ENCODE data around the gene CASP3. TPM values are rescaled to one million over a fixed set of nuclear protein-coding genes. Genes with fewer than 3 reads are reported as not detected.

The CASP3 gene
- total and polyA plus RNA-seq, 9 of the 15 experiments (the other 6 are each of a cell fraction or from before 2014, with no cell fraction given): 17.6 to 40.1 (median 31.8) TPM

DNA sequence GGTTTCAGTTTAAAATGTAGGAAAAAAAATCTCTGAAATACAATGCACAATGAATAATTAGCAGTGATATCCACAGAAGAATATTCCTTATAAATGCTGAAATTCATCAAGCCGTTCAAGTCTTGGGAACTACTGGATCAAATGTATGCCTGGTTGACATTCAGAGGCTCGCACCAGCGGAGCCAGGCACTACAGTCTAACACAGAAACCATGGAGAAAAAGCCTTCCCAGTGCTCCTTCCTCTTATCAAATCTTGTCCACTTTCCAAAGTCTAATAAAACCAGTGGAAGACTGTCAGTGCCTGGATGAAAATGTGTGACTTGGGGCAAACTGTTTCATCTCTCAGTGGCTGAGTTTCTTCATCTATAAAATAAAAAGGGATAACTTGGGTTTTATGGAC, 48.7 kb upstream of the CASP3 start:
- DNase-seq (ENCODE audit: extremely low read depth in 1 of 4, low spot score in 3 of 4): no peak
- in situ Hi-C loops (cut with MboI): no loop called here
- CTCF ChIA-PET (ENCODE audit: low intra/inter-chr PET ratio): no interaction called here
- H3K79me2 ChIP-seq (ENCODE audit: control insufficient read depth, insufficient read depth, low read length): no peaks in the 10 kb centered on the region
- POLR2A ChIA-PET: interaction anchor here (1.4 to 1.7 kb wide), 2 partner anchors 13 to 36 kb away, joined by 3 to 4 read pairs; partner anchors contain the start of gene CENPU
- no peak for ATAC-seq
- no peak for FAIRE-seq
- no peak overlapping the region for H2AFZ ChIP-seq (ENCODE audit: low read depth, low read length)
- no peaks in the 10 kb centered on the region for H3K4me1 ChIP-seq (replicated peaks in 1 of 2; ENCODE audit: control insufficient read depth in 2 of 2, insufficient read depth in 2 of 2, low read length in 2 of 2)
- 96% methylated on average over 3 of the region's 3 CpGs for WGBS (ENCODE audit: insufficient coverage, low coverage, missing lambda C conversion rate)
- H3K27me3 ChIP-seq (ENCODE audit: control insufficient read depth in 2 of 2, insufficient read depth in 2 of 2, low read length in 2 of 2): no peaks in the 10 kb centered on the region
- H3K9ac ChIP-seq (ENCODE audit: insufficient read depth in 1 of 2, low read depth in 2 of 2, low read length in 2 of 2): no peak overlapping the region
- H3K4me2 ChIP-seq (ENCODE audit: insufficient read depth, low read length): no peak overlapping the region
- no peaks in the 10 kb centered on the region for H3K9me3 ChIP-seq (replicated peaks; ENCODE audit: control insufficient read depth, insufficient read depth, low read depth, low read length)
- BruUV-seq (replicated peaks): no TSS peak
- H4K20me1 ChIP-seq (replicated peaks; ENCODE audit: control insufficient read depth, insufficient read depth, low read length): no peaks in the 10 kb centered on the region
- intact Hi-C loops (cut with micrococcal nuclease): loop anchor here (5.0 kb wide), 1 partner anchor 226 kb away; the partner anchor contains the start of gene IRF2
- no peak overlapping the region for H3K4me3 ChIP-seq
- H3K9me1 ChIP-seq (ENCODE audit: control insufficient read depth, insufficient read depth, low read length): no peaks in the 10 kb centered on the region
- H3K27ac ChIP-seq (ENCODE audit: extremely low read depth, low read depth, low read length): no peak overlapping the region
- H3K36me3 ChIP-seq (ENCODE audit: control insufficient read depth, insufficient read depth, low read length): peaks cover 74% of the 10 kb centered on the region
- no peak for TF ChIP-seq ZBTB17 (CRISPR knock-in tag; IDR thresholded peaks at IDR 0.05)
- no peak for TF ChIP-seq ZNF318 (IDR thresholded peaks at IDR 0.05; ENCODE audit: borderline replicate concordance in 1 of 2, low read depth in 1 of 2)
- no peak for TF ChIP-seq RBFOX2 (IDR thresholded peaks at IDR 0.05; ENCODE audit: low read depth, low read length)
- TF ChIP-seq ZBTB11 (CRISPR knock-in tag; IDR thresholded peaks at IDR 0.05): no peak
- TF ChIP-seq SMC3 (conservative IDR thresholded peaks at IDR 0.05; ENCODE audit: insufficient read depth, low read depth, low read length): no peak
- TF ChIP-seq FOXK2 (conservative IDR thresholded peaks at IDR 0.05 in 1 of 2, IDR thresholded peaks at IDR 0.05 in 1 of 2; ENCODE audit: low read depth in 2 of 2): no peak
- TF ChIP-seq HDAC3 (IDR thresholded peaks at IDR 0.05; ENCODE audit: borderline replicate concordance, partially characterized antibody): no peak
- no peak for TF ChIP-seq CEBPG (CRISPR knock-in tag; IDR thresholded peaks at IDR 0.05)
- TF ChIP-seq CEBPG (tag; conservative IDR thresholded peaks at IDR 0.05 in 1 of 2, IDR thresholded peaks at IDR 0.05 in 1 of 2): no peak
